HG02981 (cell line): ENCODE results near the gene VTI1A.

ENCODE experiments used
- ATAC-seq: cut with Tn5 transposase; IDR thresholded peaks from one replicate; pipeline ENCODE4 v1.9.1; 2021; ENCODE audit warnings: mild to moderate bottlenecking, moderate library complexity; ENCODE audit not compliant: unreplicated experiment

Gene VTI1A

DNA sequence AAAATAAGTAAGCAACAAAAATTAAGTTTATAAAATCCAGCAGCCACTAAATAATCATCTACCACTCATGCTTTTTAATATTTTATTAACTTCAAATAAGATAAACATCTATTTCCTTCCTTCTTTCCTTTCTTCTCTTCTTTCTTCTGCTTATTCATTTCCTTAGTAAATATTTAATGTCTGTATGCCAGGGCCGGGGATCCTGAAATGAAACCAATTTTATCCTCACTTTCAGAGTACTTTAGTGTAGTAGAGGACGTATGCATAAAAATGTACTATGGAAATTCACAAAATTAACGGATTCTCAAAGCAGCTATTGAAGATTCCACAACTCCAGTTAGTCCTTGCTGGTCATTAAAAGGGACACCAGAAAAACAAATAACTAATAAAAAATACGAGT, 224.7 kb downstream of the VTI1A start:
- ATAC-seq: no peak

DNA sequence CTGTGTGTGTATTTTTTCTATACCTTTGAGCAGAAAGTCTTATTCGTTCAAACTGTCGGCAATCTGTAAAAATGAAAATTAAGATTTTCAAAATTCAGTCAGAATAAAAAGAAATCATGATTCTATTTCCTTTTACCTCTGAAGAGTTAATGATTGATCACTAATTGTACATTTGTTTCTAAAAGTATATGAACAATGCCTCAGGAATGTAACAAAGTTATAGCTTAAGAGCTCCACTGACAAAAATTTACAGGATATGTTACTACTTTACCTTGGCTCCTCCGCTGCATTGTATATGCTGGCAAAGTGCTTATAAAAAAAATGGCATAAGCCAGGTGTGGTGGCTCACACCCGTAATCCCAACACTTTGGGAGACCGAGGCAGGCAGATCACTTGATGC, 225.7 kb downstream of the VTI1A start:
- no peak for ATAC-seq

DNA sequence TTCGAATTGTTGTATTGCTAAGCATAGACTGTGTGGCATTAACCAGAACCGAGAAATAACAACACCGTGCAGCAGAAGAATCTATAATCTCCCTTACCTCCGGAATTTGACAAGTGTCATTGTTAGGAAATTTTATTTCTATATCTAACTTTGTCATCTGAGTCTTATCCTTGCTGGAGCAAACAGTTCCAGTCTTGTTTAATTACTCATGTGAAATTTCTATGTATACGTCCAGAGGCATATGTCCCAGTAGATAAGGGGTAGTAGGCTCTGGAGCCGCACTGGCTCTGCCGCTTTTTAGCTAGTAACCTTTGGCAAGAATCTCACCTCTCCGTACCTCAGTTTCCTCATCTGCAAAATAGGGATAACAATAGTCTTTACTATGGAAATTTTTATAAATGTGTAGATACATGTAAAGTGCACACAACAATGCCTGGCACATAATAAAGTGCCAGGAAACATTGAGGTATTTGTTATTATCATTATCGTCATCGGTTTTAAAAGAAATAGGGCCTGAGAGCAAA, 228.6 kb downstream of the VTI1A start:
- ATAC-seq: no peak

DNA sequence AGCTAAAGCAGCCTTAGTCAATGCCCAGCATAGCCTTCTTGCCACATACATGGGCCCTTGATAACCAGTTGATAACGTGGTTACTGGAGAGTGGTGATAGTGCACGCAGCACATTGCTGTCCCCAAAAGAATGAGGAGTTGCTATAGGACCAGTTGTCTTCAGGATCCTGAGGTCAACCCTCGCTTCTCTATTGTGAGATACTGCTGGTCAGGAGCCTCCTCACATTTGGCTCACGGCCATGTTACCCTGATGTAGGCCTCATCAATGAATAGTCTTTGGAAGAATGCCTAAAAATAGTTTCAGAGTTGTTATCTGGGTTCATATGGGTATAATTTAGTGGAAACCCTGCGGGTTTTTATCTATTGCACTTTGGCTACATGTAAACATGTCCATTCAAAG, 230.7 kb downstream of the VTI1A start:
- ATAC-seq: no peak

DNA sequence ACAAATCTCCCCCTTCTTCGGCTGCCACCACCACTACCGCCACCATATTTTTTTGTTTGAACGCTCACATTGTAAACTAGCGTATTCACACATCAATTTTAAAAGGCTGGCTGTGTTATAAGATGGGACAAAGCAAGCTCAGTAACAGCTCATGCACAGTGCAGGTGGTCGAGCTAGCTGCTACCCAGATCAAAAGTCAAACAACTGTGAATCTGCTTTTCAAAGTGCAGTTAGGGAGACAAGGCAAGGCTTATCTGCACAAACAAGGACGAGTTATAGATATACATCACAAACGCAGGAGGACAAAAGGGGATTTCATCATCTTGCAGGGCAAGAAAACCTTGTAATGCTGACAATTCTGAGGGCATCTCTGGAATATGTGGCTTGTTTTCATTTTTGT, 231.6 kb downstream of the VTI1A start:
- ATAC-seq: no peak

DNA sequence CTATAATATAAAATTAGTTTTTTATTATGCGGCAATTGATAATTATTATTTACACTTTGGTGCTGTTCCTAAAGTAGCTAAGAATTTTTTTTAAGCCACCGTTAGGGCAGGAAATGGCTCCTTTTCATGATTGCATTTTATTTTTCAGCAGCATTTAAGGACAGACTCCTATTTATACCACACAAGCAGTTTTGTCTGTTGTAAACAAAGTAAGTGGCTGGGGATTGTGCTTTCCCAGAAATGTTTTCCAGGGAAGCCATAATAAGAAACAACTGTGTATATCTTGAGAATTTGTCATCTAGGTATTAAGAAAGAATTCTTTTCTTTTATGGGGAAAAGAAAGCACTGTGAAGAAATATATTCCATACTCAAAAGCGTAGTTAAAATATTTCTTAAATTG, 232.0 kb downstream of the VTI1A start:
- ATAC-seq: no peak

DNA sequence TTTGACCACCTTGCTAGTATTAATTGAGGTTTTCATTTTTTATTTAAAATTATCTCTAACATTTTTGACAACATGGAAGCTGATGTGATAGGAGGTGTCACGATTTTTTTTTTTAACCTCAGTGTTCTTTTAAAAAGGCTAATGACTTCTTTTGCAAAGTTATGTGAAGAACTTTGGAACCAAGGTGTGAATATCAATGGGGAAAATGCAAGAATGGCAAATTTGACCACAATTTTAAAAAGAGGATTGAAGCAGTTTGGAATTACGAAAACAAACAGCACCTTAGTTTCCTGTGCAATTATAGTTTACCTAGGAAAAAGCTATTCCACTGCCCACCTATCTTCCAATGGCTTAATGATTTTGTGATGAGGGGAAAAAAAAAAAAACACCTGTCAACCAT, 232.4 kb downstream of the VTI1A start:
- ATAC-seq: no peak

DNA sequence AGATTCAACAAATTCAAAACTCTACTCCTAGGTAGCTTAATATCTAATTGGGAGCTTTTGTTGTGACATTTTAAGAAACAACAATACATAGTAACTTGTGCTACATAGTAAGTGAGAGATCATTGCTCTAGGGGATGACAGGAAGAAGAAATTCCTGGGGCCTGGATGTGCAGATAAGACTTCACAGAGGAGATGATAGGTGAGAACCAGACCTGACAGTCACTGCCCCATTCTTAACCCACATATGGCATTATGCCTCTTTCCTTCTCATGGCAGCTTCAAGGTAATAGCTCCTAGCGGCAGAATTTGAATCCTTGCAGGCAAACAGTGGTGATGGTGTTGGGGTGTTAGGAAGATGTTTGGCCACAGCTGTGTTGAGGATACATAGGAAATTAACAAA, 233.6 kb downstream of the VTI1A start:
- no peak for ATAC-seq

DNA sequence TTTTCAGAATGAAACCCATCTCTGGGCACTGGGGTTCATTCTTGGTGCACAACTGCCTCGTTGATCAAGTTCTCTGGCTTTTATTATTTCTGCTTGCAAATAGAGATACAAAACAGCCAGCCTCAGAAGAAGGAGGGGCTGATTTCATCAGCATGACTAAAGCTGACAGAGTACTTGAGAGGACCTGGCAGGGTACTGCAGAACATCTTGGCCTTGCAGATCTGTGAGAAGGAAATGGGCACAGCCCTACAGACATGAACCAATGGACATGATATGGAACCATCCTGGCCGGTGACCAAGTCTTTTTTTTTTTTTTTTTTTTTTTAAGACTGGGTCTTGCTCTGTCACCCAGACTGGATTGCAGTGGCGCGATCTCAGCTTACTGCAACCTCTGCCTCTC, 240.6 kb downstream of the VTI1A start:
- ATAC-seq: no peak

DNA sequence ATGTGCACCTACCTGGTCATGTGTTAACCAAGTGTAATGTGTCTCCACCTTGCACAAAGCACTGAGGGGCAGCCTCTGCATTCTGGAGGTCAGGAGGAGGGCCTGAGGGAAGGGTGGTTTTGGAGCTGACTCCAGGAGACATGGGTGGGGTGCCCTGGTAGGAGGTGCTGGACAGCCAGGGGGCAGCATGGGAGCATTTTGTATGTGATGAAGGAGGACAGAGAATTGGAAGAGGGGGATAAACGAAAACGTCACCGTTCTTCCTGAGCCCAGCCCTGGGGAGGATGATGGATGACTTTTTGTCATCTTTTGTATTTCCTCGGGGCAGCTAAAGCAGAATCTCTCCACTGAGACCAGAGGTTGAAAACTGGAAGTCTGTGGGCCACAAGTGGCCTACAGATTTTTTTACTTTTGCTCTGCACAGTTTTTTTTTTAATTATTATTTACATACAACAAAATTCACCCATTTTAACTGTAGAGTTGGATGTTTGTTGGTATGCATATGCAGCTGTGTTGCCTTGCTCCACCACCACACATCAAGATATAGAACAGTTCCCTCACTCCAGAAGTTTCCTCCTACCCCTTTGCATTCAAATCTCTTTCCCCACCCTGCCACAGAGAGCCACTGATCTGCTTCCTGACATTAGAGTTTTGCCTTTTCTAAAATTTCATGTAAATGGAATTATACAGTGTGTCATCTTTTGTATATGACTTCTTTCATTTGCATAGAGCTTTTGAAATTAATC, 242.5 kb downstream of the VTI1A start:
- no peak for ATAC-seq

DNA sequence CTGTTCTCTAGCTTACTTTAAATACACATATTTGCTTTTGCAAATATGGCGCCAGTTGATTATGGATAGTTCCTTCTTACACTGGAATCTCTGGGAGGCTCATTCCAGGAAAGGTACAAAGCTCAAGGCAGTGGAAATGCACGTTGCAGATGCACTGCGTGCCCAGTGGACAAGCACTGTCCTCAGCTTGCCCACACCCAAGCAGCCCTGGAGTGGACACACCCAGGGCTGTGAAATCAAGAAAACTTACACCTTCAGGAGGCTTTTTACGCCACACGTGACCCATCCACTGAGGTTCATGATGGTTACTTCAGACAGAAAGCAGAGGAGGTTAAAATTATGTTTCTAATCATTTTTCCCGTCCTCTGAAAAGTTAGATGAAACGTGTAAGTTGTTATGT, 248.5 kb downstream of the VTI1A start:
- no peak for ATAC-seq

DNA sequence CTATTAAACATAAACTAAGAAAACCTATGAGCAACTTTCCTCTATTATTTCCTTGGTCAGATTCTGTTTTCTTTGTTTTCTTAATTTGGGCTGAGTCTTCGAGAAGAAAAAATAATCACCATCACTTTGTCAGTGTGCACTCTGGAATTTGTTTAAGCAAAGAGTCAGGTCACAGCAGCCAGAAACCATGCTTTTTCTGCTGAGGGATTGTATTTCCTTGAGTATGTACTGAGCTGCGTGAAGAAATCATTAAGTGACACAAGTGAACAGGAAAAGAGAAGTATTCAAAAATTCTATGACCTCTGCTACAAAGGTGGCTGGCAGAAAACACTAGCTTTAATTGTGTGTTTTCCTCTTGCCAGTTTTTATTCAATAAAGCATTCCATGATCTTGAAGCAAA, 249.6 kb downstream of the VTI1A start:
- ATAC-seq: no peak

DNA sequence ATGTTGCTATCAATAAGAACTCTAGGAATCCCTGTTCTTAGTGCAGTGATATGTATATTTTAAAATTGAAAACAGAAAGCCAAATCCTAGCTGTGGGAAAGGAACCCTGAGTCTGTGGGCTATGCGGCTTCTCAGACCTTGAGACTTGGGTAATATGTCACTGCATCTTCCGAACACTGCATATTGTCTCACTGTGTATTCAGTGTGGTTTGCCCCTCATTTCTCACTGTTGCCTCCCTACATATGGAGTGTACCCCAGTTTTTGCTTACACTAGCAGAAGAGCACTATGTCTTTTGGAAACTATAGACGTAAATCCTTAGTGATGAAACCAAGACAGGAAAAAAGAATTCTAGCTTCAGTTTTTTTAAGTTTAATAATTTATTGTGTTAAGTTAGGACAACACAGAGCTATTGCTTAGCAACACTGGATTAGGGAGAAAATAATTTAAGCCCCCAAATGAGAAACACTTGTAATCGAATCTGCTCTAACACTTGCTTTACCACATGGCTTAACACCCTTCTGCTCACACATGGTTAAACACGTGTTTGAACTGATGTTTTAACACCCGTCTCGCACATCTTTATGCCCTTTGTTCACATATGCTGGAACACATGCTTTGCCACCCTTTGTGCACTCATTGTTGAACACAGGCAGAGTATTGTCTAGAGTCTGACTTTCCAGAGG, 251.3 kb downstream of the VTI1A start:
- no peak for ATAC-seq

DNA sequence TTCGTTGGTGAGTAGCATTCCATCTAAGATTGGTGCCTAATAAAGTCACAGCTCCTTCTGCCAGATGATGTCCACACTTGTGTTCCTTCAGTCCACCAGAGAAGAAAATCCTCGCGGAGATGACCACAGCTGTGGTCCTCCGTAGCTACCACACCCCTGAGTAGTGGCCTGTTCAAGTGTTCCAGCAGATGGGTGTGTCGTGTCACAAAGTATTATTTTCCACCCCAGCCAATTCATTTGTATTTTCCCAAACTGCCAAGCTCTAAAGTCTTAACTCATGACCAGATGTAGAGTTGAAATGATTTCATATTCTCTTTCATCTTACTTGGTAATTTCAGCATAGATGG, 251.8 kb downstream of the VTI1A start:
- no peak for ATAC-seq

DNA sequence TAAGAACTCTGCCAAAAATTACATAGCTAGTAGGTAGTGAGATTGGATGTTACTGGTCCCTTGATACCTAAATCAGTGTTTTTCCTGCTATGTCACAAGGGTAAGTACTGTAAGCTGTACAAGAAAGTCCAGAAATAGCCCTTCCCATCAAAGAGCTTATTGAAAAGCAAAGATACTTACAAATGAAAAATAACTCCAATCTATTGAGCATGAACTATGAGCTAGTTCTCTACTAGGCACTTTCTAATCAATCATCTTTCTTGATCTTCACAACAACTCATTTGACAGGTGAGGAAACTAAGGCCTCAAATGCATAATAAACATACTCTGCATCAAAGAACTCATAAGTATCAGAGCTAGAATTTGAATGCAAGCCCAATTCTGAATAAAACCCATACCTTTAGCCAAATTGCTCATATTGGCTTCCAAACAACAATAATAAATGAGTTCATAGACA, 253.2 kb downstream of the VTI1A start:
- no peak for ATAC-seq

DNA sequence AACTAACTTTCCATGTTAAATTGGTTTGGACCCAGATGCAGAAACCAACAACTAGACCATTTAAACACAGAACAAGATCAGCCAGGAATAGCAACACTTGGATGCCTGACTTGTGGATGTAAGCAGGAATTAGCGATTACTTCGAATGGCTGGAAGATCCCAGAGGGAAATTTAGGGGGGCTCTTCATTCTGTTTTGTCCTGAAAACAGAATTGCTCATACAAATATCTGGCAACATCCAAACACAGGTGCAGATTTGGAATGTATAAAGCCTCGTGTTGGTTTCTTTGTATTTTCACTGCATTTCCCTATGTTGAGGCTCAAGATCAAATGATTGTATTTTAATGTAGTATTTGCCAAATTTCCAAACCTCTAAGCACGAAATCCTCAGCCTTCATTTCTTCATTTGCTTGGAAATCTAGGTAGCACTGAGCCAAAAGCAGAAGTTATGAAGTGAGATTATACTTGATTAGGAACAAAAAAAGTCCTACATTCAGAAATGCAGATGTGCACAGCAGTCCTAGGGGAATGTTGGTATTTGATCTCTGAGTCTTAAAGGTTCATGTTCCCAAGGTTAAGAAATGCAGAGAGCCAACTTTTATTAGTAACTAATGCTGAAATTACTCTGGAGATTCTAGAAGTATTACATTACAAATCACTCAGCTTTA, 254.3 kb downstream of the VTI1A start:
- ATAC-seq: no peak

DNA sequence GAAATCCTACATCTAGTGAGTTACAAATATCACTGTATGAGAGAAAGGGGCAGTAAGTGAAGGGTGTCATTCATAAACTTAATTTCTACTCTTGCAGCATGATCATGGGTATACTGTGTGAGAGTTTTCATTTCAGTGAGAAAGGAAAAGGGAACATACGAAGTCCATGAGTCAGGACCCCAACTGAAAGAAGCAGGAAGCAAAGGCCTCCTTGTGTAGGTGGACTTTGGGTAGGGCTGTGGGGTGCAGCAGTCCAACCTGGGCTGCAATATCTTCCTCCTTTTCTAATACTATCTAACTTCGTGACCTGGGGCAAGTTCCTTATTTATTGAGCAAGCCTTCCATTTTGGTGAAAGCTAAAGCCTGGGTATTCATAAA, 254.9 kb downstream of the VTI1A start:
- ATAC-seq: no peak

DNA sequence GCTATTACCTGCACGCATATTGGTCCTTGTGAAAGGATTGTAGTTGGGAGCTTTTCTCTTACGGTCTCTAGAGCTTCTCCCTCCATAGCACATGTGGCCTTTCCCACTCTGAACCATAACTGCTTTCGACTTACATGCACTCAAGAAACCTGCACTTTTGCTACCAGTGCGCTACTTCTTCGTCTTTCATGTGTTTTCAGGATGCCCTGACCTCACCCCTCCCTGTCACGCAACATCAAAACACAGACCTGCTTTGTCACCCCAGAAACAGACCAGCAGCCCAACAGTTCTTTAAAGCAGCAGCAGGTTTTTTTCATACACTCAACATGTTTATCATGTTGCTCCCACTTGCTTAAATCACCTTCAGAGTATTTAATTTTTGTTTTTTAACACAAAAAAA, 259.6 kb downstream of the VTI1A start:
- no peak for ATAC-seq

DNA sequence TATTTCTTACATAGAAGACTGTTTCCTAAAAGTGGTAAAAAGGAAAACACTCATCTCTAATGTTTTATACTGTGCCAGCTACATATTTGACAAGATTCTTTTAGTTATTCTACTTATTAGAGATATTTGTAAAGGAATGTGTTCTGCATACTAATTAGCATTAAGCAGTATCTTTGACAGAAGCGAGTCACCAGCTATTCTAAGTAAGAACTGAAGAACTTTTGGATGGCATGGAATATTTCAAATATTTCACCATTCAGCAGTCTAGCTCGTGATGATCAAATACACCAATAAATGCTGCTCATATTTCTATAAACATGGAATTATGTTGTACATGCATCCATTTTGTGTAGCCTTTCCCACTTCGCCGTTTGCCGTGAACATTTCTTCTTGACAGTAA, 261.4 kb downstream of the VTI1A start:
- no peak for ATAC-seq

DNA sequence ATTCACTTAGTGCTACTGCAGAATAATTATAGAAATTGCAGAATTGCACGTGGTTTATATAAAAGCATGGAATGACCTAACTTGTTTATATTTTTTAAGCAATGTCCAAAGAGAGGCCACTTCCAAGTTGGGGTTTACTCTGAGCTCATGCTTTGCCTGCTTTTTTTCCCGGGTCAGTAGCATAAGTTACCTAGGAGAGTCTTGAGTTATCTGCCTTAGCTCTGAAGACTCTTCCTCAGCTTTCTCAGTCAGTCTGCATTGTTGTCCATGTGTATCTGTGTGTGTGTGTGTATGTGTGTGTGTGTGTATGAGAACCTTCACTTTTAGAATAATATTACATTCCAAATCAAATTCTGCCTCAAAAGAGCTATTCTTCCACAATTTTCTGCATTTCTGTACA, 263.5 kb downstream of the VTI1A start:
- no peak for ATAC-seq

DNA sequence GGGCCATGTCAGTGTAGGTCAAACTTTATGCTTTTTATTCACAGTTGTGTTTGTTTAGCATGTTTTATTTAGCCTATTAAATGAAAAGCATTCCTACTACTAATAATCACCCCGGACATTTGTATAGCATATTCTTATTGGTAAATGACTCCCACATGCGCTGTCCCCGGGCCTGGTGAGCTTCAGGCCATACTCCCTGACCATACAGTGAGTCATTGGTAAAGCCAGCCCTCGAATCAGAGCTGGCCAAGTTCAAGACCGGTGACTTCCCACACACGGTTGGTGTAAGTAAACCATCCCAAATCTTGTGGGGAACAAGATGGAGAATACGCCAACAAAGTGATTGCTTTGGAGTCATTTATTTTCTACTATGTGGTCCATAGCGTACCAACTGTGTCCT, 264.4 kb downstream of the VTI1A start:
- no peak for ATAC-seq

DNA sequence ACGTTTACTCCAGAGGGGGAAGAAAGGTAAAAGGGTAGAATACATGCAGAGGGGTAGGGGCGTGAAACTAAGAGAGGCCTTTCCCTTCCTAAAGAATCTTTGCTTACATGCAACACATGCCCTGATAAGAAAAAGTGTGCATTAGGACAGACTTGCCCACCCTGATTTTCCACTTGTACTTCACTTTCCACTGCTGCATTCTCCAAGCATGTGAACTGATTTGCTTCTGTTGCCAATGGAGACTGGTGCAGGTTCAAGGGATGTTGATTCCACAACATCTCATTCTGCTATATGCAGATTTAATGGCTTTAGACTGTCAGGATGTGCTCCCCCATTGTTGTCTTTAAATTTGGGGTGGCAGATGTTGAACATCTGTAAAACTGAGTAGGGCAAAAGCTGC, 265.5 kb downstream of the VTI1A start:
- no peak for ATAC-seq
